Spinal cord (tissue), 10 donors: ENCODE measurements around the gene FER. TPM values are rescaled to one million over a fixed set of nuclear protein-coding genes. Genes with fewer than 3 reads are reported as not detected.
A peak's percentile ranks its signal among the peaks of the same experiment; 100 is the strongest.

Source experiments
- DNase-seq, 6 donors: peaks; one replicate each; pipeline versions ENCODE4 v3.0.0 to v3.0.0-alpha.2; 2013 to 2015; ENCODE audit warnings: low spot score in 6 of 6, low read depth in 4 of 6
- H3K27ac ChIP-seq: one replicate; pipeline ENCODE4 v1.5.1; 2013; ENCODE audit warnings: low read depth, low read length, control low read depth
- H3K27me3 ChIP-seq: one replicate; pipeline ENCODE4 v1.6.1; 2013; ENCODE audit warnings: low read length; ENCODE audit not compliant: control insufficient read depth, insufficient read depth
- H3K36me3 ChIP-seq: one replicate; pipeline ENCODE4 v1.6.1; 2013; ENCODE audit warnings: low read length; ENCODE audit not compliant: control insufficient read depth, insufficient read depth
- H3K4me1 ChIP-seq: one replicate; pipeline ENCODE4 v1.6.1; 2013; ENCODE audit warnings: low read length; ENCODE audit not compliant: control insufficient read depth, insufficient read depth
- H3K4me3 ChIP-seq: one replicate; pipeline ENCODE4 v1.5.1; 2013; ENCODE audit warnings: low read depth, low read length, control low read depth
- H3K9me3 ChIP-seq: one replicate; pipeline ENCODE4 v1.6.1; 2013; ENCODE audit warnings: low read length; ENCODE audit not compliant: control insufficient read depth, insufficient read depth
- WGBS: methylation state at CpG from one replicate; pipeline ENCODE4 v1.1.5; 2013; ENCODE audit warnings: missing lambda C conversion rate; ENCODE audit not compliant: insufficient coverage; 5-methylcytosine and 5-hydroxymethylcytosine counted together
- polyA plus RNA-seq, 2 donors: library from polyadenylated mRNA; unstranded; fragments of 120-200 nt; gene quantifications; one replicate each; pipeline ENCODE4 v1.2.1, GENCODE V29; 2013; ENCODE audit not compliant: insufficient read length in 2 of 2
- total RNA-seq, 2 donors: library from RNA; depleted of rRNA in 1 of 2; stranded (reverse); fragments of 120-200 nt in 1 of 2; fragments of >200 nt in 1 of 2; gene quantifications; one replicate each; pipeline versions ENCODE4 v1.2.3 to v1.2.4, GENCODE V29; 2013 to 2014
- donor health status: healthy.

The FER gene
- total and polyA plus RNA-seq, 4 donors: 13.5 to 70.7 (median 36.5) TPM

- no CpG with 5 or more reads among the region's 1 CpG for WGBS
- H3K4me3 ChIP-seq: no peak overlapping the region
- H3K27me3 ChIP-seq: no peaks in the 10 kb centered on the region
- no peak for DNase-seq
- no peaks in the 10 kb centered on the region for H3K36me3 ChIP-seq
- no peaks in the 10 kb centered on the region for H3K4me1 ChIP-seq
- H3K9me3 ChIP-seq: no peaks in the 10 kb centered on the region
- H3K27ac ChIP-seq: no peak overlapping the region
Observed at GRCh38 chr5:109126481-109126880, 378.8 kb downstream of the FER start.

GRCh38 chr5:109136906-109137305 is 389.2 kb downstream of the FER start:
- no CpG with 5 or more reads among the region's 2 CpGs for WGBS
- H3K27me3 ChIP-seq: no peaks in the 10 kb centered on the region
- DNase-seq: no peak

GRCh38 chr5:109141222-109142200 is 393.8 kb downstream of the FER start:
- DNase-seq: no peak
- Histone ChIP-seq H3K27ac (no peak overlapping the region), H3K9me3 (no peaks in the 10 kb centered on the region), H3K4me3 (no peak overlapping the region), H3K4me1 (no peaks in the 10 kb centered on the region), H3K27me3 (no peaks in the 10 kb centered on the region), H3K36me3 (no peaks in the 10 kb centered on the region)
- 67% methylated on average over 1 of the region's 4 CpGs for WGBS

More at GRCh38 chr5:109136906-109137305, 389.2 kb downstream of the FER start:
- no peak overlapping the region for H3K4me3 ChIP-seq
- H3K9me3 ChIP-seq: no peaks in the 10 kb centered on the region
- no peaks in the 10 kb centered on the region for H3K36me3 ChIP-seq
- no peaks in the 10 kb centered on the region for H3K4me1 ChIP-seq
- no peak overlapping the region for H3K27ac ChIP-seq

- Histone ChIP-seq H3K4me1 (no peaks in the 10 kb centered on the region), H3K9me3 (no peaks in the 10 kb centered on the region), H3K36me3 (no peaks in the 10 kb centered on the region), H3K27ac (no peak overlapping the region), H3K27me3 (no peaks in the 10 kb centered on the region), H3K4me3 (no peak overlapping the region)
- DNase-seq: peak in 1 of 6 donors; percentile 13
Observed at GRCh38 chr5:109143031-109143430, 395.3 kb downstream of the FER start.

GRCh38 chr5:109145139-109145538 is 397.4 kb downstream of the FER start:
- no CpG with 5 or more reads among the region's 1 CpG for WGBS
- H3K9me3 ChIP-seq: no peaks in the 10 kb centered on the region
- no peak overlapping the region for H3K27ac ChIP-seq
- no peak overlapping the region for H3K4me3 ChIP-seq
- no peaks in the 10 kb centered on the region for H3K4me1 ChIP-seq
- H3K27me3 ChIP-seq: no peaks in the 10 kb centered on the region
- no peaks in the 10 kb centered on the region for H3K36me3 ChIP-seq
- DNase-seq: peak in 1 of 6 donors; percentile 13

GRCh38 chr5:109146591-109146990 is 398.9 kb downstream of the FER start:
- WGBS: no CpG with 5 or more reads among the region's 3 CpGs
- H3K4me3 ChIP-seq: no peak overlapping the region
- no peaks in the 10 kb centered on the region for H3K27me3 ChIP-seq
- no peaks in the 10 kb centered on the region for H3K9me3 ChIP-seq
- H3K4me1 ChIP-seq: no peaks in the 10 kb centered on the region
- no peak overlapping the region for H3K27ac ChIP-seq
- H3K36me3 ChIP-seq: no peaks in the 10 kb centered on the region
- peak in 1 of 6 donors; percentile 76 for DNase-seq

- no peak for DNase-seq
- Histone ChIP-seq H3K9me3 (no peaks in the 10 kb centered on the region), H3K27me3 (no peaks in the 10 kb centered on the region), H3K36me3 (no peaks in the 10 kb centered on the region), H3K4me3 (no peak overlapping the region), H3K27ac (no peak overlapping the region), H3K4me1 (no peaks in the 10 kb centered on the region)
- no CpG with 5 or more reads among the region's 4 CpGs for WGBS
Observed at GRCh38 chr5:109152565-109152964, 404.9 kb downstream of the FER start.

GRCh38 chr5:109155625-109156024 is 407.9 kb downstream of the FER start:
- no peak overlapping the region for H3K27ac ChIP-seq
- H3K4me1 ChIP-seq: no peaks in the 10 kb centered on the region
- no peaks in the 10 kb centered on the region for H3K27me3 ChIP-seq
- H3K9me3 ChIP-seq: no peaks in the 10 kb centered on the region
- H3K4me3 ChIP-seq: no peak overlapping the region
- no peaks in the 10 kb centered on the region for H3K36me3 ChIP-seq
- DNase-seq: no peak

- Histone ChIP-seq H3K36me3 (no peaks in the 10 kb centered on the region), H3K9me3 (no peaks in the 10 kb centered on the region), H3K4me1 (no peaks in the 10 kb centered on the region), H3K27ac (no peak overlapping the region), H3K27me3 (no peaks in the 10 kb centered on the region), H3K4me3 (no peak overlapping the region)
- no peak for DNase-seq
Observed at GRCh38 chr5:109156885-109157284, 409.2 kb downstream of the FER start.

GRCh38 chr5:109160468-109160867 is 412.8 kb downstream of the FER start:
- no peaks in the 10 kb centered on the region for H3K36me3 ChIP-seq
- H3K4me3 ChIP-seq: no peak overlapping the region
- no peaks in the 10 kb centered on the region for H3K4me1 ChIP-seq
- no peak for DNase-seq
- WGBS: no CpG with 5 or more reads among the region's 3 CpGs
- no peaks in the 10 kb centered on the region for H3K9me3 ChIP-seq
- no peak overlapping the region for H3K27ac ChIP-seq
- no peaks in the 10 kb centered on the region for H3K27me3 ChIP-seq
